Breast epithelium (tissue), 4 donors: ENCODE results near the gene SMIM20. TPM values are rescaled to one million over a fixed set of nuclear protein-coding genes. Genes with fewer than 3 reads are reported as not detected.

Experiments used
- DNase-seq, 2 donors: peaks; one replicate each; pipeline ENCODE4 v3.0.0-alpha.2; 2019; ENCODE audit warnings: low spot score in 2 of 2
- H3K27ac ChIP-seq, 2 donors: fragments of 200-600 bp; sonication (generic) in 1 of 2; one replicate each; pipeline ENCODE4 v1.5.1; 2016 to 2019; ENCODE audit warnings: mild to moderate bottlenecking in 1 of 2
- H3K27me3 ChIP-seq, 2 donors: fragments of 200-600 bp; sonication (generic) in 1 of 2; one replicate each; pipeline versions ENCODE4 v1.5.1 to v1.6.0; 2017 to 2019; ENCODE audit warnings: control low read depth in 1 of 2, mild to moderate bottlenecking in 1 of 2
- H3K36me3 ChIP-seq: fragments of 200-600 bp; one replicate; pipeline ENCODE4 v1.5.1; 2019
- H3K4me1 ChIP-seq, 2 donors: fragments of 200-600 bp; sonication (generic); one replicate each; pipeline ENCODE4 v1.5.1; 2016 to 2019; ENCODE audit warnings: control low read depth in 1 of 2
- H3K4me3 ChIP-seq, 3 donors: fragments of 200-600 bp; sonication (generic); 1 replicate in 2 of 3; 2 replicates in 1 of 3; pipeline ENCODE4 v1.5.1; 2016 to 2019; ENCODE audit warnings: mild to moderate bottlenecking in 3 of 3, moderate library complexity in 2 of 3
- H3K9me3 ChIP-seq, 2 donors: fragments of 200-600 bp; sonication (generic) in 1 of 2; one replicate each; pipeline ENCODE4 v1.5.1; 2016 to 2019; ENCODE audit warnings: control low read depth in 1 of 2
- POLR2A ChIP-seq: fragments of 450-650 bp; IDR thresholded peaks from one replicate; pipeline ENCODE4 v1.6.1; 2016; ENCODE audit warnings: antibody characterized with exemption, mild to moderate bottlenecking, moderate library complexity
- POLR2AphosphoS5 ChIP-seq, 3 donors: sonication (generic); formaldehyde crosslinking; IDR thresholded peaks; one replicate each; pipeline ENCODE4 v1.6.1; 2017; ENCODE audit warnings: antibody characterized with exemption in 3 of 3
- intact Hi-C: fragments of 100-400 bp; cut with DNase I; formaldehyde crosslinking; loops from one replicate; pipeline ENCODE4 v1.15.1; 2023; ENCODE audit warnings: low total_unique reads
- total RNA-seq, 3 donors: library from RNA; depleted of rRNA; stranded (reverse); fragments of >200 nt; gene quantifications; one replicate each; pipeline ENCODE4 v1.1.0, GENCODE V29; 2016
- TF ChIP-seq, protein P1 (sequence below), 3 donors: fragments of 450-650 bp; IDR thresholded peaks; one replicate each; pipeline ENCODE4 v1.5.1; 2016 to 2017; ENCODE audit warnings: antibody characterized with exemption in 3 of 3, mild to moderate bottlenecking in 3 of 3, moderate library complexity in 3 of 3

The SMIM20 gene
- total RNA-seq, 3 donors from 2014 or later: 26.9 to 37.0 (median 29.2) TPM

DNA sequence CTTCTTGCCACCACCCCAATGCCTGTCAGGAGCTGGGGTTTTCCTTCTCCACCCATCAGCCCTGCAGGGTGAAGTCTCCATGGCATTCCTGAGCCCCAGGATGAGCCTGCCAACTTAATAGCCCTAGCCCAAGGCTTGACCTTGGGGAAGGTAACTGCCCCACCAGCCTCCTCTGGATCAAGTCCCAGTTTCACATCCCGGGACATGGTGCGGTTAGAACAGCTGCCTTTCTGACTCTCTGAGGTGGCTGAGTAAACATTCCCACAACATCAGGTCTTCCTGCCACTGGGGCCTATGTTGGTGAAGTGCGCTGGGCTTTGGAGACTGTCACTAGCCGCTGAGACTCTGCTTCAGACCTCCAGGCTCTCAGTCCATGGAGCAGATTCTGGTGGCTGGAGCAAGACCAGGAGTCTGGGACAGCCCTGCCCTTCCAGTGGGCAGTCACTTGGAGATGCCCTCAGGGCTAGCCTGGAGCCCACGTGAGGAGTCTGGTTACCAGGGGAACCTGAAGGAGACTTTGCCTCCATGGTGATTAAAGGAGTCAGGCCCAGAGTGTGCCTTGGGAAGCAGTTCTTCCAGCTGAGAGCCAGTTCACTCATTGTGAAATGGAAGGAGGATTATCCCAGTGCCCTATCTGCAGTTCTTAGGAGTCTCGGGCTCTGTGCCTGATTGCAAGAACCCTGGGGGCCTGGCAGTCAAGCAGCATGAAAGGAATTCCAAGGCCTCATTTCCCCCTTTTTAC lies 56.8 kb downstream of the SMIM20 start:
- TF ChIP-seq, protein P1, sequence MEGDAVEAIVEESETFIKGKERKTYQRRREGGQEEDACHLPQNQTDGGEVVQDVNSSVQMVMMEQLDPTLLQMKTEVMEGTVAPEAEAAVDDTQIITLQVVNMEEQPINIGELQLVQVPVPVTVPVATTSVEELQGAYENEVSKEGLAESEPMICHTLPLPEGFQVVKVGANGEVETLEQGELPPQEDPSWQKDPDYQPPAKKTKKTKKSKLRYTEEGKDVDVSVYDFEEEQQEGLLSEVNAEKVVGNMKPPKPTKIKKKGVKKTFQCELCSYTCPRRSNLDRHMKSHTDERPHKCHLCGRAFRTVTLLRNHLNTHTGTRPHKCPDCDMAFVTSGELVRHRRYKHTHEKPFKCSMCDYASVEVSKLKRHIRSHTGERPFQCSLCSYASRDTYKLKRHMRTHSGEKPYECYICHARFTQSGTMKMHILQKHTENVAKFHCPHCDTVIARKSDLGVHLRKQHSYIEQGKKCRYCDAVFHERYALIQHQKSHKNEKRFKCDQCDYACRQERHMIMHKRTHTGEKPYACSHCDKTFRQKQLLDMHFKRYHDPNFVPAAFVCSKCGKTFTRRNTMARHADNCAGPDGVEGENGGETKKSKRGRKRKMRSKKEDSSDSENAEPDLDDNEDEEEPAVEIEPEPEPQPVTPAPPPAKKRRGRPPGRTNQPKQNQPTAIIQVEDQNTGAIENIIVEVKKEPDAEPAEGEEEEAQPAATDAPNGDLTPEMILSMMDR (IDR thresholded peaks at IDR 0.05): no peak
- TF ChIP-seq POLR2A: no peak
- TF ChIP-seq POLR2AphosphoS5 (IDR thresholded peaks at IDR 0.05): no peak
- Histone ChIP-seq H3K27ac (no peak overlapping the region), H3K27me3 (no peaks in the 10 kb centered on the region), H3K4me3 (no peak overlapping the region), H3K4me1 (no peaks in the 10 kb centered on the region), H3K9me3 (no peaks in the 10 kb centered on the region), H3K36me3 (no peaks in the 10 kb centered on the region)
- DNase-seq: no peak
- intact Hi-C loops: no loop called here

DNA sequence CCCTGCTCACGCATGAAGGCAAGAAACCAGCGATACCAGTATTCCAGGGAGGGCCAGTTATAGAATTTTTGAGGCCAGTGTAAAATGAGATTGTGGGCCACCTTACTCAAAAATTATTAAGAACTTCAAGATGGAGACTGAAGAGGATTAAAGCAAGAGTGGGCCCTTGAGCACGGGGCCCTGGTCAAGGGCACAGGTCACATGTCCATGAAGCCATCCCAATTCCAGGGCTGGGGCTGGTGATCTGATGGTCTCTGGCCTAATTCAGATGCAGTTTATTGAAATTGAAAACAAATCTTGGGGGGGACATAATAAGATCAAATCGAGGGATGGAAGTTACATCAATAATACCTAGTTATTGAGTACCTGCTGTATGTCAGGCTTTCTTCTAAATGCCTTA lies 58.3 kb downstream of the SMIM20 start:
- Histone ChIP-seq H3K27me3 (no peaks in the 10 kb centered on the region), H3K4me3 (no peak overlapping the region), H3K9me3 (no peaks in the 10 kb centered on the region), H3K27ac (no peak overlapping the region), H3K36me3 (no peaks in the 10 kb centered on the region), H3K4me1 (no peaks in the 10 kb centered on the region)
- no peak for DNase-seq
- intact Hi-C loops: no loop called here
- no peak for TF ChIP-seq POLR2A
- TF ChIP-seq, protein P1 (IDR thresholded peaks at IDR 0.05): no peak

DNA sequence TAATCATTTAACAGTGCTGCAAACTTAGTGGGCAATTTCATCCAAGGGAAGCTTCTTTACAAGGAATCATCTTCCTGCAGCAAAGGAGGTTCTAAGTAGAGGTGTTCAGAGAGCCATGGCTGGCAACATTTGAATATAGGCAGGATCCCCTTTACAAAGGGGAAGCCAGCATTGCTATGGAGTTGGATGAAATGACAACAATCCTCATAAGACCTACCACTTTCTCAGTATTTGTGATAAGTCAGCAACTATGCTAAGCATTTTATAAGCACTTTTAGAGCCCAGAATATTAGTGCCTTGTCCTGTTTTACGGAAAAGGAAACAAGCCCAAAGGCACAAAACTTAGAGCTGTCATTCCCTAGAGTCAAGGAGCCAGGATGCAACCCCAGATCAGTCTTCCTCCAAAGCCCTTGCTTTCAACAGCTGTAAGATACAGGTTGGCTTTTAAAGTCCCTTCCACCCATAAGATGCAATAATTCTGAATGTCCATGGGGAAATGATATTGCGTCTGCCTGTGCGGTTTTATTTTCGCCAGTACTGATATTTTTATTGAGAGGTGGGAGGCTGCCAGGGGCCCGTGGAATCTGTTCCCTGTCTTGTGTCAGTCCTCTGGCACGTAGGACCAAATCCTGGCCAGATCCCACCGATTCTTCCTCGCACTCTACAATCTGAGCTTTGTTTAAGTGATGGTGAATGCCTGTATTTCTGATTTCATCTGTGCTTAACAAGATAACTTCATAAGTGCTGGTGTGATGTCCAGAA lies 59.1 kb downstream of the SMIM20 start:
- Histone ChIP-seq H3K4me3 (no peak overlapping the region), H3K9me3 (no peaks in the 10 kb centered on the region), H3K4me1 (no peaks in the 10 kb centered on the region), H3K36me3 (no peaks in the 10 kb centered on the region), H3K27ac (no peak overlapping the region), H3K27me3 (no peaks in the 10 kb centered on the region)
- intact Hi-C loops: no loop called here
- no peak for TF ChIP-seq POLR2AphosphoS5 (IDR thresholded peaks at IDR 0.05)
- TF ChIP-seq, protein P1 (IDR thresholded peaks at IDR 0.05): no peak
- TF ChIP-seq POLR2A: no peak
- no peak for DNase-seq

DNA sequence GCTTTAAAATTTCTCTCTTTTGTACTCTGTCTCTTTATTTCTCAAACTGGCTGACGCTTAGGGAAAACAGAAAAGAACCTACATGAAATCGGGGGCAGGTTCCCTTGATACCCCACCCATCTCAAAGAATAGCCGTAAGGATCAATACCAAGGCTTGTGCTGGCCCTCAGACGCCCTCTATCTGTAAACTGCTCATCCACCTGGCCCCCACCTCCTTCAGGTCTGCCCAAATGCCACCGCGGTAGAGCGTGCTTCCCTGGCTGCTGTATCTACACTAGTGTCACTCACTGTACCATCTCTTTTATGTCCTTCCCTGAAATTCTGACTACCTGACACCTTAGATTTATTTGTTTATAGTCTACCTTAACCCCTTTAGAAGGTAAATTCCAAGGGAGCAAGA lies 62.8 kb downstream of the SMIM20 start:
- DNase-seq: no peak
- intact Hi-C loops: no loop called here
- H3K36me3 ChIP-seq: no peaks in the 10 kb centered on the region
- no peaks in the 10 kb centered on the region for H3K9me3 ChIP-seq
- no peaks in the 10 kb centered on the region for H3K4me1 ChIP-seq
- TF ChIP-seq POLR2AphosphoS5 (IDR thresholded peaks at IDR 0.05): no peak
- TF ChIP-seq, protein P1 (IDR thresholded peaks at IDR 0.05): no peak
- TF ChIP-seq POLR2A: no peak
- H3K27me3 ChIP-seq: no peaks in the 10 kb centered on the region
- no peak overlapping the region for H3K27ac ChIP-seq
- H3K4me3 ChIP-seq: no peak overlapping the region
